Adrenal gland (tissue), 5 donors: ENCODE data around the gene KLHL25.

Experiments
- CTCF ChIP-seq, 6 experiments: fragments of 450-650 bp in 4 of 6; fragments of 200-600 bp in 2 of 6; sonication (generic) in 1 of 6; IDR thresholded peaks; 1 replicate in 5 of 6; 2 replicates in 1 of 6; pipeline versions ENCODE4 v1.5.1 to v1.8.0; 2016 to 2021; ENCODE audit warnings: antibody characterized with exemption in 6 of 6, mild to moderate bottlenecking in 2 of 6, moderate library complexity in 1 of 6
- POLR2A ChIP-seq, 2 donors: fragments of 450-650 bp; IDR thresholded peaks; one replicate each; pipeline ENCODE4 v1.6.1; 2017; ENCODE audit warnings: antibody characterized with exemption in 2 of 2, mild to moderate bottlenecking in 2 of 2, moderate library complexity in 1 of 2
- donor health status: DM: no; HTN: no; CAD: no.

- TF ChIP-seq POLR2A (IDR thresholded peaks at IDR 0.05): no peak
- no peak for TF ChIP-seq CTCF (IDR thresholded peaks at IDR 0.05)
Measured at GRCh38 chr15:85771781-85772445, 22.8 kb downstream of the KLHL25 start.
